Tibial nerve (tissue), 4 donors: ENCODE results near the gene ERCC1. TPM values are rescaled to one million over a fixed set of nuclear protein-coding genes. Genes with fewer than 3 reads are reported as not detected.
"Not testable (repeated sequence)": the region's sequence is repeated elsewhere in the genome, so short reads cannot be mapped to it uniquely, and the experiment has no call there.

ENCODE experiments used
- DNase-seq, 2 donors: peaks; one replicate each; pipeline ENCODE4 v3.0.0-alpha.2; 2019; ENCODE audit warnings: low spot score in 2 of 2
- H3K27ac ChIP-seq, 4 donors: fragments of 200-600 bp; sonication (generic) in 3 of 4; one replicate each; pipeline ENCODE4 v1.5.1; 2017 to 2019; ENCODE audit warnings: mild to moderate bottlenecking in 1 of 4
- H3K27me3 ChIP-seq, 2 donors: fragments of 200-600 bp; sonication (generic) in 1 of 2; one replicate each; pipeline versions ENCODE4 v1.5.1 to v1.6.0; 2017 to 2019
- H3K36me3 ChIP-seq, 3 donors: fragments of 200-600 bp; sonication (generic); one replicate each; pipeline ENCODE4 v1.5.1; 2018 to 2019
- H3K4me1 ChIP-seq, 4 donors: fragments of 200-600 bp; sonication (generic) in 3 of 4; one replicate each; pipeline ENCODE4 v1.5.1; 2017 to 2019
- H3K4me3 ChIP-seq, 4 donors: fragments of 200-600 bp; sonication (generic) in 3 of 4; one replicate each; pipeline ENCODE4 v1.5.1; 2017 to 2019; ENCODE audit warnings: mild to moderate bottlenecking in 1 of 4, moderate library complexity in 1 of 4
- H3K9me3 ChIP-seq, 4 donors: fragments of 200-600 bp; sonication (generic) in 3 of 4; one replicate each; pipeline ENCODE4 v1.5.1; 2017 to 2019
- CTCF ChIP-seq, 5 experiments: fragments of 200-600 bp in 3 of 5; fragments of 450-650 bp in 2 of 5; sonication (generic) in 3 of 5; IDR thresholded peaks; one replicate each; pipeline ENCODE4 v1.5.1; 2016 to 2019; ENCODE audit warnings: antibody characterized with exemption in 5 of 5, mild to moderate bottlenecking in 3 of 5, moderate library complexity in 2 of 5
- EP300 ChIP-seq, 2 donors: sonication (generic); formaldehyde crosslinking; IDR thresholded peaks; one replicate each; pipeline ENCODE4 v1.6.1; 2017; ENCODE audit warnings: antibody characterized with exemption in 2 of 2, mild to moderate bottlenecking in 1 of 2
- POLR2A ChIP-seq, 2 donors: fragments of 450-650 bp; IDR thresholded peaks; one replicate each; pipeline ENCODE4 v1.6.1; 2017; ENCODE audit warnings: antibody characterized with exemption in 2 of 2, mild to moderate bottlenecking in 2 of 2, moderate library complexity in 2 of 2
- WGBS, 2 donors: methylation state at CpG; one replicate each; pipeline ENCODE4 v1.1.5; 2018; 5-methylcytosine and 5-hydroxymethylcytosine counted together
- total RNA-seq, 4 donors: library from RNA; depleted of rRNA; stranded (reverse); fragments of >200 nt; gene quantifications; one replicate each; pipeline ENCODE4 v1.1.0, GENCODE V29; 2016

The ERCC1 gene
- total RNA-seq, 4 donors from 2014 or later = 95.5 to 161 (median 99.2) TPM

- 85 to 91% methylated on average over 9 of the region's 9 CpGs for WGBS, 2 donors
- Histone ChIP-seq H3K9me3 (no peaks in the 10 kb centered on the region), H3K36me3 (no peaks in the 10 kb centered on the region), H3K27ac (peak overlapping the region; percentile 91 to 97 (median 94)), H3K27me3 (no peaks in the 10 kb centered on the region), H3K4me3 (no peak overlapping the region), H3K4me1 (peaks cover 0 to 44% (median 10%) of the 10 kb centered on the region in 4 donors)
- no peak for DNase-seq
- TF ChIP-seq CTCF (IDR thresholded peaks at IDR 0.05) (no peak), EP300 (IDR thresholded peaks at IDR 0.05) (no peak), POLR2A (IDR thresholded peaks at IDR 0.05) (no peak)
Measured at GRCh38 chr19:45440873-45441654, 17.3 kb upstream of the ERCC1 start.

GRCh38 chr19:45440259-45440638 is 16.5 kb upstream of the ERCC1 start:
- Histone ChIP-seq H3K27ac (peak overlapping the region; percentile 91 to 97 (median 94)), H3K36me3 (no peaks in the 10 kb centered on the region), H3K4me3 (peak overlapping the region; percentile 49 to 78 (median 68)), H3K4me1 (peaks cover 0 to 41% (median 10%) of the 10 kb centered on the region in 4 donors), H3K9me3 (no peaks in the 10 kb centered on the region), H3K27me3 (no peaks in the 10 kb centered on the region)
- no peak for DNase-seq
- WGBS, 2 donors = 52 to 59% methylated on average over 9 of the region's 9 CpGs
- TF ChIP-seq EP300 (IDR thresholded peaks at IDR 0.05) (no peak), POLR2A (IDR thresholded peaks at IDR 0.05) (no peak), CTCF (IDR thresholded peaks at IDR 0.05) (no peak)

GRCh38 chr19:45439569-45440258 is 16.0 kb upstream of the ERCC1 start:
- no peaks in the 10 kb centered on the region for H3K36me3 ChIP-seq
- 0% methylated on average over 39 to 51 of the region's 78 CpGs for WGBS, 2 donors
- peak overlapping the region; percentile 91 to 97 (median 94) for H3K27ac ChIP-seq
- peaks cover 0 to 36% (median 8%) of the 10 kb centered on the region in 4 donors for H3K4me1 ChIP-seq
- H3K27me3 ChIP-seq = no peaks in the 10 kb centered on the region
- peak; percentile 72 to 73 for DNase-seq
- TF ChIP-seq CTCF (IDR thresholded peaks at IDR 0.05) (peak; percentile 98 to 100 (median 100)), POLR2A (IDR thresholded peaks at IDR 0.05) (peak in 1 of 2 donors; percentile 36), EP300 (IDR thresholded peaks at IDR 0.05) (peak in 1 of 2 donors; percentile 56)
- peak overlapping the region; percentile 49 to 78 (median 68) for H3K4me3 ChIP-seq
- no peaks in the 10 kb centered on the region for H3K9me3 ChIP-seq

- WGBS, 2 donors = 35 to 36% methylated on average over 10 of the region's 10 CpGs
- no peak for DNase-seq
- TF ChIP-seq EP300 (IDR thresholded peaks at IDR 0.05) (no peak), POLR2A (IDR thresholded peaks at IDR 0.05) (no peak), CTCF (IDR thresholded peaks at IDR 0.05) (no peak)
- Histone ChIP-seq H3K4me3 (peak overlapping the region; percentile 49 to 78 (median 68)), H3K36me3 (no peaks in the 10 kb centered on the region), H3K27ac (peak overlapping the region; percentile 91 to 97 (median 94)), H3K9me3 (no peaks in the 10 kb centered on the region), H3K4me1 (peaks cover 0 to 31% (median 5%) of the 10 kb centered on the region in 4 donors), H3K27me3 (no peaks in the 10 kb centered on the region)
Measured at GRCh38 chr19:45439190-45439568, 15.5 kb upstream of the ERCC1 start.

GRCh38 chr19:45437328-45437727 is 13.6 kb upstream of the ERCC1 start:
- no peak overlapping the region for H3K4me3 ChIP-seq
- H3K9me3 ChIP-seq = no peaks in the 10 kb centered on the region
- H3K27me3 ChIP-seq = no peaks in the 10 kb centered on the region
- H3K36me3 ChIP-seq = no peaks in the 10 kb centered on the region
- 85 to 89% methylated on average over 3 of the region's 3 CpGs for WGBS, 2 donors
- no peak overlapping the region for H3K27ac ChIP-seq
- H3K4me1 ChIP-seq = peaks cover 0 to 16% (median 0%) of the 10 kb centered on the region in 4 donors
- DNase-seq = no peak
- TF ChIP-seq POLR2A (IDR thresholded peaks at IDR 0.05) (no peak), EP300 (IDR thresholded peaks at IDR 0.05) (no peak), CTCF (IDR thresholded peaks at IDR 0.05) (no peak)

GRCh38 chr19:45432543-45432942 is 8.8 kb upstream of the ERCC1 start:
- H3K27me3 ChIP-seq, H3K4me3 ChIP-seq, H3K36me3 ChIP-seq, H3K27ac ChIP-seq, DNase-seq, H3K9me3 ChIP-seq: not testable (repeated sequence)
- 91 to 97% methylated on average over 8 of the region's 8 CpGs for WGBS, 2 donors
- H3K4me1 ChIP-seq = peaks cover 0 to 17% (median 8%) of the 10 kb centered on the region in 4 donors

GRCh38 chr19:45431008-45431407 is 7.3 kb upstream of the ERCC1 start:
- H3K27ac ChIP-seq, H3K27me3 ChIP-seq, H3K4me3 ChIP-seq, DNase-seq, H3K9me3 ChIP-seq, H3K36me3 ChIP-seq: not testable (repeated sequence)
- H3K4me1 ChIP-seq = peaks cover 0 to 23% (median 8%) of the 10 kb centered on the region in 4 donors
- WGBS, 2 donors = 54% methylated on average over 9 of the region's 9 CpGs
